NCI-H1436 (cell line): ENCODE data around the gene GMCL1.
"Not testable (repeated sequence)": the region's sequence is repeated elsewhere in the genome, so short reads cannot be mapped to it uniquely, and the experiment has no call there.

Source experiments
- DNase-seq: peaks from one replicate; lab custom pipeline; 2025; lab: John Stamatoyannopoulos, UW

The GMCL1 gene

DNA sequence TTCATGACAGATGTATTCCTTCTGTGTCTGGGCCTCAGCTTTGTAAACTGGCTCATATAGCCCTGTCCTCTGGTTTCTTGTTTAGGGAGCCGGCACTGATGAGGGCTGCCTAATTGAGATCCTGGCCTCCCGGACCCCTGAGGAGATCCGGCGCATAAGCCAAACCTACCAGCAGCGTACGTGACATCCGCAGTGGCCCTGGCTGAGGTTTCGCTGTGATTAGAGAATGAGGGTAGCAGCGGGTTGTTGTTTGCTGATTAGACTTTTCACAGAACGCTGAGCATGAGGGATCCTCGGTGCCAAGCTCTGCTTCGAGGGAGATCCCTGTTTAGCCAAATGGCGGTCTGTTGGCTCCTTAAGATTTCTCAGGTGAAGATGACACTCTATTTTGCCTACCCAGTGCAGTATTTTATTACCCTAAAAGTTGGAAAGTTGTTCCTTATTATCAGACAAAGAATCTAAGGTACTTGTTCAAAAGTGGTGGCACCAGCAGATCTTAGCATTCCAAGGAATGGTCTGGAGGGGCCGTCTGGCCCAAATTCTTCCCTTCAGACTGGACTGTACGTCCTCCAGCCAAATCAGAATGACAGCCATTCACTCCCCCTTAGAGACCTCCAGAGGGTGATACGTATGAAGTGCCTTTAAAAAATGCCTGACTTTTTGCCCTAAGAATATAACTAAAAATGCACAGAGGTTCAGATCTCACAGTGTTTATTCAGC is 21.5 kb upstream of the GMCL1 start:
- no peak for DNase-seq

DNA sequence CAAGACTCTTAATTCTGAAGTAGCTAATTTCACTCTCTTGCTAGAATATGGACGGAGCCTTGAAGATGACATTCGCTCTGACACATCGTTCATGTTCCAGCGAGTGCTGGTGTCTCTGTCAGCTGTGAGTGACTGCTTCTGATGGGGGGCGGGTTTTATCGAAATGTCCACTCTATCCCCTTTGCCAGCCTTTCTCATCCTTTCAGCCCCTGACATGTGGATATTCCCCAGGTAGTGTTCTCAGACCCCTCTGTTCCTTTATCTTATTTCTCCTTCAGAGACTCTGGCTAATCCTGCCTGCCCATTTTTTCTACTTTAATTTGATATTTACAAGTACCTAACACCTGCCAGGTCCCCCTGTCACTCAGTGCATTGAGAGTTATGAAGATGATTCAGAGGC is 18.9 kb upstream of the GMCL1 start:
- DNase-seq: no peak

DNA sequence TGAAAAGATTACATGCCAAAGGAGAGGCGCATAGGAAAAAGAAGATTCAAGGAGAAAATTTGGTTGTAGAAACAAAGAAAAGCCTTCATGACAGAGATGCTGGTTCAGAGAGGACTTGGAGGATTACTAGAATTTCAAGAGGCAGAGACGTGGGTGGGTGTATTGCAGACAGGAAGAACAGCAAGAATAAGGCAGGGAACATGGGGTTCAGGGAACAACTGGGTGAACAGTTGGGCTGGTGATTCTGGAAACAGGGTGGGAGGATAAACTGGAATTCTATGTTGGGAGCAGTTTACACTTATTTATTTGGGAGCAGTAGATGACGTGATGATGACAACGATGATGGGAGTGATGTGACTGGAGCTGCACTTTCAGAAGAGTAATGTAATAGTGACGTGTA is 18.4 kb upstream of the GMCL1 start:
- no peak for DNase-seq

DNA sequence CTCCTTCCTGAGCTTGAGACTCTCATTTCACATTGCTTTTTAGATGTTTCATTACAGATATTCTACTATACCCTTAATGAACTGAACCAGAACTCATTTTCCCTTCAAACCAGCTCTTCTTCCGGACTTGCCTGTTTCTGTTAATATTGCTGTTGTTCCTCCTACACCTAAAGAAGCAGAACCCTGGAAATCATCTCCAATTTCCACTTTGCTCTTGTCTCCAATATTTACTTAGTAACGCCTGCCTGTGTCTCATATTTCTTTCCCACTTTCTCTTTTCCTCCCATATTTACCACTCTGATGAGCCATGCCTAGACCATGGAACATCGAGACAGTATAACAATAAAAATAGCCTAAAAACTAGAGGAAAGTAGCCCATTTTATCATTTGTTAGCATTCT is 17.9 kb upstream of the GMCL1 start:
- no peak for DNase-seq

DNA sequence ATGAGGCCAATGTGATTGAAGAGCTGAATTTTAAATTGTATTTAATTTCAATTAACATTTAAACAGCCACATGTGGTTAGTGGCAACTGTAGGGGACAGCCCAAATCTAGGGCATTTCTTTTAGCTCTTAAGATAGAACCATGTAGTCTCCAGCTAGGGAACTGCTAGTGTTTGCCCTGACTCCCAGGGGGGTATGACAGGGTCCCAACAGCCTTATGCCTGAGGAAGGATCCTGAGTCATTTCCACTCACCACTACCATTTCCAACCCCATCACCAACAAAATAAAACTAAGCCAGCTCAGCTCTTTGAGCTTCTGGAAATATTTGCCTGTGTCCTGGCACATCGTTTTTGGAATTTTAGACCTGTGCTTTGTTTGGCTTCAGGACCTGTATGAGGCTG is 13.7 kb upstream of the GMCL1 start:
- DNase-seq: no peak

DNA sequence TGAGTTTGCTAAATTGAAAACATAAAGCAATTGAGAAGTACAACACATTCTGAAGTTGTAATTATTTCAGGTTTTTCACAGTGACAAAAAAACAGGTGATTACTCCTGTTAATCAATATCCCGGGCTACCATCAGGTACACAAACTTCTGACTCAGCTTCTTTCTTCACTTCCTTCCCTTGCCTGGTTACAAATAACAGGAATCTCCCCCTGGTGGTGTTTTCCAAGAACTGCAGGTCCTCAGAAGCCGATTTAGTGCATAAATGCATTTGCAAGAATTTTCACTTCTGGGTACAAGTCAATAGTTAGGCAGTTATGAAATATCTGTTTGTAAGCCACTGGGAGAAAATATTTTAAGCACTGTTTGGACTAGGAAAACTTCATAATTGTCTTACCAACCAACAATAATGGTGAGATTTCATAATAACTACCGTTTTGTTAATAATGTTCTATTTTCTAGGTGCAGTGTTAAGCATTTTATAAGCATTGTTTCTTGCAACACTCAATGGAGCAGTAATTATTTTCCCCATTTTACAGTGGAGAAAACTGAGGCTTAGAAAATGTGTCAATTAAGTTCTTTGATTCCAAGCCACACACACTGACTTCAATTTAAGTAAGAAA is 12.4 kb upstream of the GMCL1 start:
- peak; percentile 86 for DNase-seq

DNA sequence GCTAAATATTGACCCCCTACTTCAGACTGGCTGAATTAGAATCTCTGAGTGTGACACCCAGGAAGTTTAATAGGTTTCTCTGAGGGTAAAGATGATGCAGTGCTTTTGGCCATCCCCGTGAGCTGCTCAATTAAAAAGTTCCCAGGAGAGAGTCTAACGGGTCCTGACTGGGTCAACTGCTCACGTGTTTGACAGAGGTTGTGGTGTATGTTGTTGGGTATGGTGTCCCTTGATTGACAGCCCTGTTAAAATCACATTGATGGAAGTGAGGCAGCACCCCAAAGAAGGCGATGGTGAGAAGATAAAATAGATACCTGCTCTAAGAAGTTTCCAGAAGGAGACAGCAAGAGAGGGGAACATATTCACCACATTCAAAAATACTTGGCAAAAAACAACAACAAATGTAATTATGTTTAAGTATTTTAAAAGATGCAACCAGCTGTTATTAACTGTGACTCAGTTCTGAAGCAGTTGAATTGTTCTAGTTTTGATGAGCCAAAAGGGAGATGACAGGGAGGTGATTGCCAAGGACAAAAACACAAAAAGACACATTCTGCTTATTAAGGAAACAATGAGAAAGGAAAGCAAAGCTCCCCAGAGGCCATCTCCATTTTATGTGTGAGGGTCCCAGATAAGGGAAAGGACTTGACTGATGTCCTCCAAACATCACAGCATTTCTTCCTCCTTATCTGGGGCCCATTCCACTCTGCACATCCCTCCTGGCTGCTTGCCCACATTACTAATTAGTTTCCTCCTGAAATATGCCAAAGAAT is 11.5 kb upstream of the GMCL1 start:
- DNase-seq: no peak

DNA sequence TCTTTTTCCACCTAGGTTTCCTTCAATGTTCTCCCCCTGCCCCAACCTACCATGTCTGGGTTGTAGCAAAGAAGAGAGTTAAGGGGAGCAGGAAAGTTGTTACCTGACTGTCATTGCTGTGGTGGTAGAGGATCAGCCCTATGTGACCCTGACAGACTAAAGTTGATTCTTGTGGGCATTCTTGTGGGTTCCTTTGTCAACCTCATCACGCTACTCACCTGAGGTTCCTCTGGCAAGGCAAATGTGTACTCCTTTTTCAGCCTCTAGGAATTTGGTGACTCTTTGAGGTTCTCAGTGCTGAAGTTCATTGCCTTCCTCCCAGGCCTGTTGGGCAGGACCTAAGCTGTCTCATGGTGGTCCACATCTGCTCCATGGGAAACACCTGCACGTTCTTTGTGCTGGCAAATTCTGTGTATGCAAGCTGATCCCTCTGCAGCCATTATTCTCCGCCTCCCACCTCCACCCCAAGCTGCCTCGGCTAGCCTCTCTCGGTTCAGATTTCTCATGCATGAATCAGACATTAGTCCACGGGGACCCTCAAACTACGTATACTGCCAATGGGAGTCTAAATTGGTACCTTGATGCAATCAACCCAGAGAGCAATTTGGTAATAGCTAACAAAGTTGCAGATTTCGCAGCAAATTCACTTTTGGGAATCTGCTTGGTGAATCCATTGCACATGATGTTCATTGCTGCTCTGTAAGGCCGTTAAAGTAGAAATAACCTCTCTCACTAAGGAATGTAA is 1.5 kb upstream of the GMCL1 start:
- no peak for DNase-seq

DNA sequence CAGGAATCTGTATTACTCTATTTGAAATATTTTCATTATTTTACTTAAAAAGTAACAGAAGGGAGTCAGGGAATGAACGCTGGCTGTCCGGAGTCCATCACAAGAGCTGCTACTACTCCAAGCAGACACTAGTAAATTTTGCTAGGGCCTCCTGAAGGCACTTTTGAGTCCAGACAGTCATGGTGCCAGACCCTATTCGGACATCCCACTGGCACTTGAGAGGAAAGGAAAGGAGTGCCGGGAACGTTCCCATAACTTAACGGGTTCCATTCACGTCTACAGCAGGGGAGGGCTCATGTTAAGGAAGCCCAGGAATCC is 563 bp upstream of the GMCL1 start:
- DNase-seq: no peak

DNA sequence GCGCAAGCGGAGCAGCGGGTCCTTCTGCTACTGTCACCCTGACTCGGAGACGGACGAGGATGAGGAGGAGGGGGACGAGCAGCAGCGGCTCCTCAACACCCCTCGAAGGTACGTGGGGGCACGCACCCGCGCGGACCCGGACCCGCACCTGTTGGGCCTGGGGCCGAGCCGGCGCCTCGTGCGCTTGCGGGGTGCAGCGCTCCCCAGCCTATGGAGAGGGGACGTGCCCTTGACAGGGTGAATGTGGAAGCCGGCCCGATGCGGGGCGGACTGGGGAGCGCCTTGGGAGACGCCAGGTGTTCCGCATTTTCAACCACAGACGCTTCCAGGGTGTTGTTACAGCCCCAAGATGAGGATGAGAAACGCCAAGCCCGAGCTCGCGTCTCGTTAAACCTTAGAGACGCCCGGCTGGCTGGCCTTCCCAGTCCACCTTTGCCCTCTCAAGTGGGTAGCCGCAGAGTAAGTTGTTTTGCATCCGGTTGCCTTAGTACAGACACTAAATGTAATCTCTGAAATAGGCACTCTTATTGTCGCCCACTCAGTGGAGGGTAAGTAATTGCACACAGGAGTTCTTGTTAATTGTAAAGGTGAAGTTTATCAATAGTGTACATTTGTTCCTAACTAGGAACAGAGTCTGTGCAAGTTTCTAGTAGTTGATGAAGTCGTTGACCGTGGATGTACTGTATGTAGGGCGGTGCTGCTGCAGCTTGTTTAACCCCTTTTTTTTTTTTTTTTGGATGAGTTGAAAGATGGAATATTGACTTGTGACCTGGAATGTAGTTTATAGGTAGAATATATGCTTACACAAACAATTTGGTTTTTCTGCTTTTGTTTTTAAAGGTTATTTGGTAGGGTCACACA is 815 bp downstream of the GMCL1 start:
- no peak for DNase-seq

DNA sequence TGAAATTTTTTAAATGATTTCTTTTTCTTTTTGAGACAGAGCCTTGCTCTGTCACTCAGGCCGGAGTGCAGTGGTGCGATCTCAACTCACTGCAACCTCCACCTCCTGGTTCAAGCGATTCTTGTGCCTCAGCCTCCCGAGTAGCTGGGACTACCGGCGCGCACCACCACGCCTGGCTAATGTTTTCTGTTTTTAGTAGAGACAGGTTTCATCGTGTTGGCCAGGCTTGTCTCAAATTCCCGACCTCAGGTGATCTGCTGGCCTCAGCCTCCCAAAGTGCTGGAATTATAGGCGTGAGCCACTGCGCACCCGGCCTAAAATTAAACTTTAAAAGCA is 1.4 kb downstream of the GMCL1 start:
- not testable (repeated sequence) for DNase-seq

DNA sequence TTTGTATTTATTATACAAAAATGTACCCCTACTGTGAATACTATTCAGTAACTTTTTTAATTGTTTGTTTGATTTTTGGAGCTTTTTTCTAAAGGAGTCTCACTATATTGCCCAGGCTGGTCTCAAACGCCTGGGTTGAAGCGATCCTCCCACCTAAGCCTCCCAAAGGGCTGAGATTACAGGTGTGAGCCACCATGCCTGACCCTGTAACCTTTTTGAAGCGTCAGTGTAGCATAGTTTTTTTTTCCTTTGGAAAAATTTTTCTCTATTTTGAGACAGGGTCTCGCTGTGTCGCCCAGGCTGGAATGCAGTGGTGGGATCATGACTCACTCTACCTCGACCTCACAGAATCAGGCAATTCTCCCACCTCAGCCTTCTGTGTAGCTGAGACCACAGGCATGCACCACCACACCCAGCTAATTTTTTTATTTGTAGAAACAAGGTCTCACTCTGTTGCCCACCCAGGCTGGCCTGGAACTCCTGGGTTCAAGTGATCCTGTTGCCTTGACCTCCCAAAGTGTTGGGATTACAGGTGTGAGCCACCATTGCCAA is 2.0 kb downstream of the GMCL1 start:
- no peak for DNase-seq

DNA sequence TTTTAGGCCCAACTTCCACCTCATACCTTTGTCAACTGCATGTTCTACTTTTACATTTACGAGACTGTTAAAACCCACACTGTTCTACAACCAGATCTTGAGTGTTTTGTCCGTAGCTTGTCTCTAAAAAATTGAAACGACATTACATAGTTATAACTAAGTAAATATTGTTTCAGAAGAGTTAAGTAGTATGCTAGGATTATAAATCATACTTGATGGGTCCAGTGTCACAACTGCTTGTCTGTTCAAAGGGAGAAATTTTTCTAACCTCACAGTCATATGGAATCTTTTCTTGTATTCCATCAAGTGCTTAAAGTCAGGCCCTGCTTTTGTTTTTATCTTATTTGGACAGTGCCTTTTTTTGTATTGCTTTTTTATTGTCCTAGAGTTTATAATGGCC is 4.3 kb downstream of the GMCL1 start:
- no peak for DNase-seq

DNA sequence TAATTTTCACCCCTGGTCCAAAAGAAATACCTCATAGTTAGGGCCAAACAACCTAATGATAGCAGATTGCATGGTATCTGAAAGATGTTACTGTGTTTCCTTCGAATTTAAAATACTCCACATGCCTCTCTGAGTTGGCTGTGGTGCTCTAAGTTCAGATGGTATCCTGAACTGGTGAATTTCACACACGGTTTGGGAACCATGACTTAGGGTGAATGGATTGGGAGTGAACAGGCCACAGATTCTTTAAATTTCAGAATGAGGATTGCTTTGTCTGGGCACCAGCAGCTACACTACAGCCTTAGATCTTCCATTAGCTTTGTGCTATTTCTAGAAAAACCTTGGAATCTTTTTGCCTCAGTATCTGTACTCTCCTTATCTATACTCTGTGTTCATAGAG is 6.2 kb downstream of the GMCL1 start:
- DNase-seq: no peak

DNA sequence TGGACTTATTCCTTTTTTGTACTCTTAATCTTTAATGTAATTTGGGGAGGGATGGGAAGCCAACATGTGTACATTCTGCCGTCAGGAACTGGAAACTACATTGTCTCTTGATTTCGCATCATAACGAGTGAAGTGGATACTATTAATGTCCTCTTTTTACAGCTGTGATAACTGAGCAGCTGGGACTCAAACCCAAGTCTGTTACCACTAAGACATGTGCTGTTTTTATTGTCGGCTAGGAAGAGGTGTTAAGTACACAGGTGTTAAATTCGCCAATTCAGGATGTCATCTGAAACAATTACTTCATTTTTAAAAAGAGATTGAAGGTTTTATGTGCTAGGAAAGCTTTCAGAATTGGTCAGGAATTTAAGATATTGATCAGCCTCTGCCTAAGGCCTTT is 6.9 kb downstream of the GMCL1 start:
- no peak for DNase-seq

DNA sequence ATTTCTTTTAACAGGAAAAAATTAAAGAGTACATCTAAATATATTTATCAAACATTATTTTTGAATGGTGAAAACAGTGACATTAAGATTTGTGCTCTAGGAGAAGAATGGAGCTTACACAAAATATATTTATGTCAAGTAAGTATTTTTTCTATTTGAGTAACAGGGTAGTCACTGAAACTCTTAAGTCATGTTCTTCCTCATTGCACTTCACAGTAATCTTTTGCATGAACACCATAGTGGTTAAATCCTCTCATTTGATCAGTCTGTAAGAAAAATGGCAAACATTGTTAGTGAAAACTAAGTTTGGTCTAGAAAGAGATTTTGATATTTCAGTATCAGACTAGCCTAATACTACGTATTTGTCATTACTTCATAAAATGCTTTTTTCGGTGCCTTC is 8.1 kb downstream of the GMCL1 start:
- no peak for DNase-seq

DNA sequence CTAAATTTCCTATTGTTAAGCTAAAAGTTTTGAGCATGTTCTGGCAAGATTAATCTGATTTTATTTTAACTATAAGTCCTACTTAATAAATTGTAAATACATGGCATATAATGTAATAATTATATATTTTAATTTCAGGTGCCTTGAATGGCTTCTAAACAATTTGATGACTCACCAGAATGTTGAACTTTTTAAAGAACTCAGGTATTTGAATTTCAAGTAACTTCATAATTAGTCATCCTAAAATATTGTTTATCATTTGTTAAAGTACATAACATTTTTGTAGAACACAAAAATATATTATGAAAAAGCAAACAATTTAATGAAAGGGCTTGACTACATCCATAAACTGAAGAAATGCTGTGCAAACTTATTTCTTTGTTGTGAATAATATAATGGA is 14.5 kb downstream of the GMCL1 start:
- DNase-seq: no peak

DNA sequence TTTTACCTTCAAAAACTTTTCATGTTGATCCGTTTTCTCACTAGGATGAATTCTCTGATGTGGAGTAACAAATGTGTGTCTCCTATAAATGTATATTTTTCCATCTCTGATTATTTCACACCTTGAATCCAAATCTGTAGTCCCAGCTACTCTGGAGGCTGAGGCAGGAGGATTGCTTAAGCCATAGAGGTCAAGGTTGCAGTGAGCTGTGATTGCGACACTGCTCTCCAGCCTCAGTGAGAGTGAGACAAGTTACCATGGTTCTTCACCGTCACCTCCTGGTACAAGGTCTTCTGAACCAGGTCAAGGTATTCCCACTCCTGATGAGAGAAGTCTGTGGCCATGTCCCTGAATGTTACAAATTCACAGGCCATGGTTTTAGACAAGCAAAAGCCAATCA is 15.1 kb downstream of the GMCL1 start:
- DNase-seq: no peak

DNA sequence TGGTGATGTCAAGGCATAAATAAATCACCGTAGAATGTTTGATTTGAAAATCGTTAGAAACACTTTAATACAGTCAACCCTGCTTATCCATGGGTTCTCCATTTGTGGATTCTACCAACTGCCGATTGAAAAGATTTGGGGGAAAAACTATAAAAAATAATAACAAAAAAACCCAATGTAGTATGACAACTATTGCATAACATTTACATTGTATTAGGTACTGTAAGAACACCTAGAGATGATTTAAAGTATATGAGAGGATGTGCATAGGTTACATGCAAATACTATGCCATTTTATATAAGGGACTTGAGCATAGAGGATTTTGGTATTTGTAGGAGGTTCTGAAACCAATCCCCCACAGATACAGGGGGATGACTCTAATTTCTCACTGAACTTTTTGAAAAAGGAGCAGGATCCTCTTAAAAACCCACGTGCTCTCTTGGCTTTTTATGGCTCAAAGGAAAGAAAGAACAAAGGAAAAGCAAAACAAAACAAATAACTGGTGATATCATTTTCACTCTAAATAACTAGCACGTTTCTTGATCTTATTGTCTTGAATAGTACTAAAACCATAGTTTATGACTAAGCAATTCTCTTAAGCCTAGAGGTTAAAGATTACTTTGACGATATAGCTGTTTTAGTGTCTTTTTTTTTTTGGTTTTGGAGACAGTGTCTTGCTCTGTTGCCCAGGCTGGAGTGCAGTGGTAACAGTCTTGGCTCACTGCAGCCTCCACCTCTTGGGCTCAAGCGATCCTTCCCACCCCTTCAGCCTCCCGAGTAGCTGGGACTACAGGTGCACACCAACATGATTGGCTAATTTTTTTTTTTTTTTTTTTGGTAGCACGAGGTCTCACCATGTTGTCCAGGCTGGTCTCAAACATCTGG is 17.0 kb downstream of the GMCL1 start:
- DNase-seq: no peak

DNA sequence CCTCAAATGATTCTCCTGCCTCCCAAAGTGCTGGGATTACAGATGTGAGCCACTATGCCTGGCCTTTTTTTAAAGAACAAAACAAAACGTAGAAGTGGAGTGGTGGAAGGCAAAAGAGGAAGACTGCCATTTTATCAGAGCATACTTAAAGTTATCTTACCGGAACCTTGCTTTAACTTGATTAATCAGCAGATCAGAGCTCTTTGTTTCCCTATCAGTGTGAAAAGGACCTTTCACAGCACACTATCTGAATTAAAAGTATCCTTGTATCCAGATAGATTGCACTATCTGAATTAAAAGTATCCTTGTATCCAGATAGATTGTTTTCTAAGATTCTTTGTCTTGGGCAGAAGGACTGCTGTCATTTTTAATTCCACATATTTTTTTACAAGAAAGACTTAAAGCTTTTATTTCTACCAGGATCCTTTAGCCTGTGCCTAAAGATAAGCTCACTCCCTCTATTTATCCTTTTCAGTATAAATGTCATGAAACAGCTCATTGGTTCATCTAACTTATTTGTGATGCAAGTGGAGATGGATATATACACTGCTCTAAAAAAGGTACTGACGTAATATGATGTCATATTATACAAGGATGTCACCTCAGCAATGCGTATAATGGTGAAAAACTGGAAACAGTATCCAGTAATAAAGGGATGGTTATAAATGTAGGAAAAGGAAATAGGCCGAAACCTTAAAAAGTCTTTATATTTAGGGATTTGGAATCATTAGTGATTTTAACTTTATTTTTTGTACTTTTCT is 17.8 kb downstream of the GMCL1 start:
- no peak for DNase-seq
